IMR-90 (cell line): ENCODE results near the gene CYP4B1. TPM values are rescaled to one million over a fixed set of nuclear protein-coding genes. Genes with fewer than 3 reads are reported as not detected.
"Not testable (repeated sequence)": the region's sequence is repeated elsewhere in the genome, so short reads cannot be mapped to it uniquely, and the experiment has no call there.

ENCODE experiments used
- ATAC-seq: fragments of 200-7000 bp; cut with Tn5 transposase; 2 replicates; pipeline ENCODE4 v1.9.1; 2020; ENCODE audit warnings: low read depth, mild to moderate bottlenecking, moderate library complexity
- BruUV-seq: library from RNA; stranded (reverse); fragments of 400-500 nt; replicated peaks from 2 replicates; lab custom pipeline; 2021; lab: Mats Ljungman, UMichigan
- CTCF ChIA-PET: fragments of 300-600 bp; formaldehyde crosslinking; extraction: SDS; loops from one replicate; lab custom pipeline; 2021; ENCODE audit warnings: antibody characterized with exemption; lab: Yijun Ruan, JAX
- POLR2A ChIA-PET: fragments of 300-600 bp; sonication (Branson Sonifier 250); formaldehyde crosslinking; loops from one replicate; lab custom pipeline; 2022; ENCODE audit warnings: antibody characterized with exemption; ENCODE audit not compliant: unreplicated experiment; lab: Charles Lee
- DNase-seq: peaks from one replicate; pipeline ENCODE4 v3.0.0; 2013
- H2AFZ ChIP-seq: replicated peaks from 2 replicates; pipeline ENCODE3; 2013; ENCODE audit warnings: low read length, mild to moderate bottlenecking; ENCODE audit not compliant: poor library complexity
- H2AK5ac ChIP-seq: 2 replicates; pipeline ENCODE4 v1.6.1; 2013; ENCODE audit warnings: low read depth, low read length, inconsistent platforms
- H2AK9ac ChIP-seq: replicated peaks from 2 replicates; pipeline ENCODE3; 2013; ENCODE audit warnings: mild to moderate bottlenecking, low read depth, low read length, moderate library complexity; ENCODE audit not compliant: poor library complexity
- H2BK120ac ChIP-seq: 2 replicates; pipeline ENCODE4 v1.6.1; 2013; ENCODE audit warnings: low read depth, low read length, inconsistent platforms
- H2BK15ac ChIP-seq: 3 replicates; pipeline ENCODE4 v1.6.1; 2013; ENCODE audit warnings: low read depth, low read length, inconsistent platforms
- H2BK20ac ChIP-seq: 2 replicates; pipeline ENCODE4 v1.6.1; 2013; ENCODE audit warnings: low read depth, mild to moderate bottlenecking, inconsistent platforms, low read length, moderate library complexity
- H2BK5ac ChIP-seq: 2 replicates; pipeline ENCODE4 v1.6.1; 2013; ENCODE audit warnings: mild to moderate bottlenecking, low read depth, low read length, inconsistent platforms; ENCODE audit not compliant: poor library complexity, severe bottlenecking
- H3K14ac ChIP-seq: replicated peaks from 2 replicates; pipeline ENCODE4 v1.6.1; 2013; ENCODE audit warnings: low read depth, low read length, inconsistent platforms
- H3K18ac ChIP-seq: 2 replicates; pipeline ENCODE4 v1.6.1; 2013; ENCODE audit warnings: low read depth, low read length, control low read depth
- H3K23ac ChIP-seq: 2 replicates; pipeline ENCODE4 v1.6.1; 2013; ENCODE audit warnings: low read depth, low read length, inconsistent platforms
- H3K27ac ChIP-seq: 2 replicates; pipeline ENCODE4 v1.5.1; 2013; ENCODE audit warnings: mild to moderate bottlenecking, control low read depth, low read length; ENCODE audit not compliant: insufficient read depth
- H3K27me3 ChIP-seq: 2 replicates; pipeline ENCODE4 v1.6.1; 2013; ENCODE audit warnings: low read length; ENCODE audit not compliant: control insufficient read depth, insufficient read depth
- H3K36me3 ChIP-seq: 2 replicates; pipeline ENCODE4 v1.6.1; 2013; ENCODE audit warnings: low read length, mixed read lengths; ENCODE audit not compliant: control insufficient read depth, insufficient read depth
- H3K4ac ChIP-seq: 2 replicates; pipeline ENCODE4 v1.6.1; 2013; ENCODE audit warnings: low read depth, low read length, inconsistent platforms
- H3K4me1 ChIP-seq: 2 replicates; pipeline ENCODE4 v1.6.1; 2013; ENCODE audit warnings: low read length, mixed read lengths; ENCODE audit not compliant: control insufficient read depth, insufficient read depth
- H3K4me2 ChIP-seq: 2 replicates; pipeline ENCODE4 v1.6.1; 2013; ENCODE audit warnings: low read depth, mild to moderate bottlenecking, control low read depth, low read length, moderate library complexity
- H3K4me3 ChIP-seq: 2 replicates; pipeline ENCODE4 v1.5.1; 2013; ENCODE audit warnings: low read depth, mild to moderate bottlenecking, control low read depth, low read length, moderate library complexity; ENCODE audit not compliant: insufficient read depth
- H3K56ac ChIP-seq: 2 replicates; pipeline ENCODE4 v1.6.1; 2013; ENCODE audit warnings: low read length, inconsistent platforms; ENCODE audit not compliant: insufficient read depth; ENCODE audit errors: extremely low read depth
- H3K79me1 ChIP-seq, 2 experiments: 2 replicates each; pipeline ENCODE4 v1.6.1; 2013; ENCODE audit warnings: low read length in 2 of 2, inconsistent platforms in 1 of 2, low read depth in 1 of 2
- H3K9ac ChIP-seq: 2 replicates; pipeline ENCODE4 v1.6.1; 2013; ENCODE audit warnings: low read depth, low read length, control low read depth
- H3K9me1 ChIP-seq: 2 replicates; pipeline ENCODE4 v1.6.1; 2013; ENCODE audit warnings: low read length, inconsistent platforms; ENCODE audit not compliant: insufficient read depth
- H3K9me3 ChIP-seq: 2 replicates; pipeline ENCODE4 v1.6.1; 2013; ENCODE audit warnings: low read length; ENCODE audit not compliant: control insufficient read depth, insufficient read depth
- H4K20me1 ChIP-seq: 2 replicates; pipeline ENCODE4 v1.6.1; 2013; ENCODE audit warnings: low read length, inconsistent platforms; ENCODE audit not compliant: insufficient read depth
- H4K5ac ChIP-seq: 2 replicates; pipeline ENCODE4 v1.6.1; 2013; ENCODE audit warnings: mild to moderate bottlenecking, low read depth, low read length, control low read depth
- H4K8ac ChIP-seq, 2 experiments: 2 replicates each; pipeline ENCODE4 v1.6.1; 2013; ENCODE audit warnings: low read depth in 2 of 2, low read length in 2 of 2, control low read depth in 1 of 2, inconsistent platforms in 1 of 2
- H4K91ac ChIP-seq: 2 replicates; pipeline ENCODE4 v1.6.1; 2013; ENCODE audit warnings: low read depth, low read length, inconsistent platforms; ENCODE audit not compliant: insufficient read depth
- MAFK ChIP-seq: IDR thresholded peaks from 2 replicates; pipeline ENCODE4 v1.6.1; 2012; ENCODE audit warnings: low read depth, low read length, improper control_type of control experiment
- MAZ ChIP-seq: IDR thresholded peaks from 2 replicates; pipeline ENCODE4 v1.6.1; 2012; ENCODE audit warnings: low read depth, mild to moderate bottlenecking, low read length, improper control_type of control experiment, moderate library complexity, borderline replicate concordance
- WGBS, 2 experiments: methylation state at CpG; one replicate each; pipeline versions ENCODE4 v1.1.5 to v1.1.7; 2013; ENCODE audit warnings: missing lambda C conversion rate in 2 of 2; ENCODE audit not compliant: insufficient read length in 1 of 2; ENCODE audit errors: extremely low coverage in 2 of 2; 5-methylcytosine and 5-hydroxymethylcytosine counted together
- dilution Hi-C: fragments of 300-500 bp; cut with HindIII; formaldehyde crosslinking; loops from one replicate; pipeline ENCODE4 v1.14.3; 2018; ENCODE audit warnings: low sequenced_read_pairs; ENCODE audit not compliant: unreplicated experiment
- in situ Hi-C: fragments of 300-500 bp; cut with MboI; formaldehyde crosslinking; loops from 3 replicates; pipeline ENCODE4 v1.14.3; 2019; ENCODE audit warnings: low sequenced_read_pairs, inconsistent platforms, mixed read lengths
- intact Hi-C: fragments of 100-400 bp; cut with micrococcal nuclease; formaldehyde crosslinking; loops from 2 replicates; pipeline ENCODE4 v1.10.0; 2022
- polyA plus RNA-seq, 3 experiments: library from polyadenylated mRNA; depleted of rRNA; stranded (reverse); fragments of >200 nt; gene quantifications; 2 replicates each; pipeline ENCODE4 v1.2.3, GENCODE V29; 2012; ENCODE audit warnings: low replicate concordance in 1 of 3
- total RNA-seq: library from RNA; depleted of rRNA; stranded (reverse); fragments of >200 nt; gene quantifications from 2 replicates; pipeline ENCODE4 v1.2.3, GENCODE V29; 2012

Gene CYP4B1
- total and polyA plus RNA-seq, 2 of the 4 experiments (the other 2 are of a cell fraction) = not detected

- BruUV-seq = no TSS peak
- Histone ChIP-seq H3K27ac (no peak overlapping the region), H3K14ac (no peak overlapping the region), H2AFZ (no peak overlapping the region), H3K4me1 (no peaks in the 10 kb centered on the region), H3K9me3 (no peaks in the 10 kb centered on the region), H3K4me3 (no peak overlapping the region), H2AK9ac (no peak overlapping the region), H3K56ac (no peak overlapping the region), H3K9ac (no peak overlapping the region), H4K5ac (no peak overlapping the region), H2BK15ac (no peak overlapping the region), H2AK5ac (no peak overlapping the region), H2BK5ac (no peak overlapping the region), H3K79me1 (no peaks in the 10 kb centered on the region), H3K18ac (no peak overlapping the region), H3K4me2 (no peak overlapping the region), H2BK120ac (no peak overlapping the region), H4K20me1 (no peaks in the 10 kb centered on the region), H4K8ac (no peak overlapping the region), H2BK20ac (no peak overlapping the region), H3K36me3 (no peaks in the 10 kb centered on the region), H3K4ac (no peak overlapping the region), H3K9me1 (no peaks in the 10 kb centered on the region), H3K27me3 (no peaks in the 10 kb centered on the region), H4K91ac (no peak overlapping the region), H3K23ac (no peak overlapping the region)
- TF ChIP-seq MAFK (peak; percentile 62), MAZ (no peak)
- DNase-seq (no peak), ATAC-seq (no peak)
- ChIA-PET CTCF (no interaction called here), POLR2A (no interaction called here)
- intact Hi-C loops (no loop called here), dilution Hi-C loops (no loop called here), in situ Hi-C loops (no loop called here)
- no CpG with 5 or more reads among the region's 1 CpG for WGBS, 2 experiments
Observed at GRCh38 chr1:46753985-46754384, 44.9 kb upstream of the CYP4B1 start.

- ATAC-seq, BruUV-seq, dilution Hi-C loops: not testable (repeated sequence)
Observed at GRCh38 chr1:46754707-46755106, 44.1 kb upstream of the CYP4B1 start.

More at GRCh38 chr1:46754707-46755106, 44.1 kb upstream of the CYP4B1 start:
- H3K14ac ChIP-seq, POLR2A ChIA-PET, H2AFZ ChIP-seq, H2BK15ac ChIP-seq, H3K27ac ChIP-seq, H3K23ac ChIP-seq, H2BK120ac ChIP-seq, H3K79me1 ChIP-seq, DNase-seq, H3K4me2 ChIP-seq, H3K4me3 ChIP-seq, intact Hi-C loops, H4K91ac ChIP-seq, H2BK5ac ChIP-seq, H2BK20ac ChIP-seq, H4K8ac ChIP-seq, in situ Hi-C loops, H3K4me1 ChIP-seq, H3K9me1 ChIP-seq, H3K9ac ChIP-seq, H3K56ac ChIP-seq, H3K27me3 ChIP-seq, H3K4ac ChIP-seq, H4K20me1 ChIP-seq, H4K5ac ChIP-seq, H2AK5ac ChIP-seq, H2AK9ac ChIP-seq, H3K18ac ChIP-seq, CTCF ChIA-PET, H3K36me3 ChIP-seq, H3K9me3 ChIP-seq: not testable (repeated sequence)
- WGBS, 2 experiments = no CpG with 5 or more reads among the region's 4 CpGs
